Naive thymus-derived CD4-positive, alpha-beta T cell (primary cell): ENCODE measurements around the gene EIF3CL. TPM values are rescaled to one million over a fixed set of nuclear protein-coding genes. Genes with fewer than 3 reads are reported as not detected.
"Not testable (repeated sequence)": the region's sequence is repeated elsewhere in the genome, so short reads cannot be mapped to it uniquely, and the experiment has no call there.

Experiments
- ATAC-seq: fragments of 150-1000 bp; cut with Tn5 transposase; 2 replicates; pipeline ENCODE4 v1.10.0; 2021; ENCODE audit warnings: mild to moderate bottlenecking, moderate library complexity
- CTCF ChIA-PET: fragments of 350-600 bp; sonication (Branson Sonifier 250); formaldehyde crosslinking; loops from one replicate; lab custom pipeline; 2021; ENCODE audit warnings: antibody characterized with exemption; lab: Charles Lee
- POLR2A ChIA-PET: fragments of 350-600 bp; sonication (Branson Sonifier 250); formaldehyde crosslinking; loops from one replicate; lab custom pipeline; 2021; ENCODE audit warnings: antibody characterized with exemption, inconsistent platforms; lab: Charles Lee
- DNase-seq, 9 donors: peaks; one replicate each; pipeline versions ENCODE4 v3.0.0 to v3.0.0-alpha.2; 2020 to 2022; ENCODE audit warnings: mixed read lengths in 1 of 9
- H3K27ac ChIP-seq: one replicate; pipeline ENCODE4 v1.7.0; 2013; ENCODE audit warnings: mild to moderate bottlenecking, low read depth, low read length, moderate library complexity
- H3K27me3 ChIP-seq, 2 donors: one replicate each; pipeline ENCODE4 v1.7.0; 2013; ENCODE audit warnings: low read length in 2 of 2, mild to moderate bottlenecking in 2 of 2, moderate library complexity in 2 of 2; ENCODE audit not compliant: control insufficient read depth in 2 of 2, insufficient read depth in 2 of 2
- H3K36me3 ChIP-seq, 3 experiments: 1 replicate in 2 of 3; 2 replicates in 1 of 3; pipeline ENCODE4 v1.7.0; 2013; ENCODE audit warnings: low read length in 3 of 3, mild to moderate bottlenecking in 3 of 3, moderate library complexity in 1 of 3; ENCODE audit not compliant: insufficient read depth in 3 of 3, control insufficient read depth in 2 of 3
- H3K4me1 ChIP-seq, 2 donors: one replicate each; pipeline ENCODE4 v1.7.0; 2013; ENCODE audit warnings: low read length in 2 of 2, mild to moderate bottlenecking in 2 of 2, moderate library complexity in 1 of 2; ENCODE audit not compliant: control insufficient read depth in 2 of 2, insufficient read depth in 2 of 2
- H3K4me3 ChIP-seq: 2 replicates; pipeline ENCODE4 v1.7.0; 2013; ENCODE audit warnings: mild to moderate bottlenecking, low read length
- H3K9me3 ChIP-seq, 3 experiments: 1 replicate in 2 of 3; 2 replicates in 1 of 3; pipeline ENCODE4 v1.7.0; 2013; ENCODE audit warnings: low read length in 3 of 3; ENCODE audit not compliant: control insufficient read depth in 2 of 3
- H3K27ac Mint-ChIP-seq, 9 donors: one replicate each; pipeline ENCODE4 v1.8.0; 2020 to 2022; ENCODE audit warnings: mixed read lengths in 9 of 9, mild to moderate bottlenecking in 8 of 9, moderate library complexity in 5 of 9, inconsistent platforms in 2 of 9
- H3K27me3 Mint-ChIP-seq, 5 donors: one replicate each; pipeline ENCODE4 v1.8.0; 2021 to 2022; ENCODE audit warnings: mixed read lengths in 5 of 5, mild to moderate bottlenecking in 1 of 5
- H3K36me3 Mint-ChIP-seq, 5 donors: one replicate each; pipeline ENCODE4 v1.8.0; 2020 to 2022; ENCODE audit warnings: mixed read lengths in 5 of 5, mild to moderate bottlenecking in 3 of 5, inconsistent platforms in 1 of 5
- H3K4me1 Mint-ChIP-seq, 7 donors: one replicate each; pipeline ENCODE4 v1.8.0; 2020 to 2022; ENCODE audit warnings: mixed read lengths in 7 of 7, mild to moderate bottlenecking in 3 of 7, inconsistent platforms in 1 of 7
- H3K4me3 Mint-ChIP-seq, 10 donors: one replicate each; pipeline ENCODE4 v1.8.0; 2020 to 2022; ENCODE audit warnings: mild to moderate bottlenecking in 10 of 10, mixed read lengths in 10 of 10, moderate library complexity in 6 of 10, inconsistent platforms in 2 of 10
- H3K9me3 Mint-ChIP-seq, 11 donors: one replicate each; pipeline ENCODE4 v1.8.0; 2020 to 2022; ENCODE audit warnings: mixed read lengths in 11 of 11, mild to moderate bottlenecking in 4 of 11, inconsistent platforms in 1 of 11, moderate library complexity in 1 of 11
- intact Hi-C, 2 donors: fragments of 100-400 bp; cut with micrococcal nuclease; formaldehyde crosslinking; loops; one replicate each; pipeline ENCODE4 v1.15.1; 2023
- polyA plus RNA-seq, 2 donors: library from polyadenylated mRNA; unstranded; fragments of 300-500 nt; fragmentation: Illumina TruSeq; gene quantifications; one replicate each; pipeline ENCODE4 v1.2.3, GENCODE V29; 2021
- total RNA-seq, 6 experiments: library from RNA in 5 of 6; stranded (reverse) in 5 of 6; gene quantifications; 1 replicate in 5 of 6; 2 replicates in 1 of 6; pipeline ENCODE4 v1.2.3 and lab custom pipeline; 2021 to 2026

EIF3CL gene
- total and polyA plus RNA-seq, 7 experiments from 2014 or later: 14.4 to 78.4 (median 37.0) TPM

- POLR2A ChIA-PET, DNase-seq, H3K36me3 Mint-ChIP-seq, H3K4me1 ChIP-seq, H3K4me3 Mint-ChIP-seq, H3K36me3 ChIP-seq, ATAC-seq, H3K9me3 Mint-ChIP-seq, H3K27ac Mint-ChIP-seq, H3K4me1 Mint-ChIP-seq, intact Hi-C loops, H3K4me3 ChIP-seq, H3K27ac ChIP-seq, H3K9me3 ChIP-seq, H3K27me3 Mint-ChIP-seq, H3K27me3 ChIP-seq, CTCF ChIA-PET: not testable (repeated sequence)
Observed at GRCh38 chr16:28377108-28377625, 26.5 kb downstream of the EIF3CL start.

- DNase-seq (peak in 4 of 9 donors; percentile 3 to 32 (median 17)), ATAC-seq (peak; percentile 84)
- H3K27ac Mint-ChIP-seq, H3K4me3 ChIP-seq, H3K9me3 Mint-ChIP-seq, POLR2A ChIA-PET, H3K4me3 Mint-ChIP-seq, H3K4me1 ChIP-seq, H3K27me3 Mint-ChIP-seq, H3K36me3 Mint-ChIP-seq, H3K9me3 ChIP-seq, H3K27ac ChIP-seq, H3K36me3 ChIP-seq, intact Hi-C loops, H3K4me1 Mint-ChIP-seq, CTCF ChIA-PET, H3K27me3 ChIP-seq: not testable (repeated sequence)
Observed at GRCh38 chr16:28375115-28375514, 28.5 kb downstream of the EIF3CL start.

GRCh38 chr16:28374281-28374680 lies 29.4 kb downstream of the EIF3CL start:
- H3K9me3 Mint-ChIP-seq, H3K4me3 Mint-ChIP-seq, H3K4me3 ChIP-seq, ATAC-seq, H3K4me1 Mint-ChIP-seq, H3K27ac ChIP-seq, H3K27ac Mint-ChIP-seq, POLR2A ChIA-PET, H3K27me3 ChIP-seq, H3K9me3 ChIP-seq, H3K27me3 Mint-ChIP-seq, intact Hi-C loops, CTCF ChIA-PET, H3K4me1 ChIP-seq, H3K36me3 ChIP-seq, H3K36me3 Mint-ChIP-seq: not testable (repeated sequence)
- DNase-seq: peak in 1 of 9 donors; percentile 7

GRCh38 chr16:28367926-28368325 lies 35.7 kb downstream of the EIF3CL start:
- H3K27ac ChIP-seq, ATAC-seq, intact Hi-C loops, H3K4me1 ChIP-seq, H3K36me3 Mint-ChIP-seq, H3K4me3 ChIP-seq, H3K9me3 ChIP-seq, POLR2A ChIA-PET, H3K9me3 Mint-ChIP-seq, H3K27ac Mint-ChIP-seq, CTCF ChIA-PET, H3K4me3 Mint-ChIP-seq, H3K4me1 Mint-ChIP-seq, H3K27me3 Mint-ChIP-seq, H3K27me3 ChIP-seq, H3K36me3 ChIP-seq: not testable (repeated sequence)
- peak in 1 of 9 donors; percentile 5 for DNase-seq

GRCh38 chr16:28364268-28365173 lies 39.1 kb downstream of the EIF3CL start:
- ATAC-seq (peak; percentile 100), DNase-seq (peak in 7 of 9 donors; percentile 8 to 45 (median 38))
- POLR2A ChIA-PET, H3K36me3 ChIP-seq, H3K9me3 Mint-ChIP-seq, intact Hi-C loops, CTCF ChIA-PET, H3K4me1 Mint-ChIP-seq, H3K27ac Mint-ChIP-seq, H3K27ac ChIP-seq, H3K9me3 ChIP-seq, H3K27me3 Mint-ChIP-seq, H3K4me3 ChIP-seq, H3K36me3 Mint-ChIP-seq, H3K4me3 Mint-ChIP-seq, H3K4me1 ChIP-seq, H3K27me3 ChIP-seq: not testable (repeated sequence)

GRCh38 chr16:28363408-28363807 lies 40.2 kb downstream of the EIF3CL start, which contains the start of gene NPIPB6:
TSS of gene NPIPB6 (minus strand) at chr16:28363508. CDS start at chr16:28362822, 686 bp downstream.
- intact Hi-C loops, H3K27ac ChIP-seq, POLR2A ChIA-PET, H3K27me3 ChIP-seq, DNase-seq, H3K36me3 Mint-ChIP-seq, H3K27me3 Mint-ChIP-seq, H3K9me3 ChIP-seq, CTCF ChIA-PET, ATAC-seq, H3K4me1 ChIP-seq, H3K9me3 Mint-ChIP-seq, H3K27ac Mint-ChIP-seq, H3K4me3 Mint-ChIP-seq, H3K36me3 ChIP-seq, H3K4me3 ChIP-seq, H3K4me1 Mint-ChIP-seq: not testable (repeated sequence)

- H3K9me3 ChIP-seq, H3K27me3 ChIP-seq, H3K36me3 Mint-ChIP-seq, H3K27ac Mint-ChIP-seq, CTCF ChIA-PET, H3K4me1 Mint-ChIP-seq, DNase-seq, H3K4me3 Mint-ChIP-seq, intact Hi-C loops, H3K4me1 ChIP-seq, ATAC-seq, H3K9me3 Mint-ChIP-seq, H3K27me3 Mint-ChIP-seq, H3K4me3 ChIP-seq, H3K36me3 ChIP-seq, H3K27ac ChIP-seq, POLR2A ChIA-PET: not testable (repeated sequence)
Observed at GRCh38 chr16:28362600-28362999, 41.0 kb downstream of the EIF3CL start.
